HG03175 (cell line): ENCODE measurements around the gene NR3C2.
"Not testable (repeated sequence)": the region's sequence is repeated elsewhere in the genome, so short reads cannot be mapped to it uniquely, and the experiment has no call there.

Experiments used
- ATAC-seq: cut with Tn5 transposase; IDR thresholded peaks from one replicate; pipeline ENCODE4 v1.9.1; 2021; ENCODE audit warnings: mild to moderate bottlenecking, moderate library complexity; ENCODE audit not compliant: unreplicated experiment

The NR3C2 gene

DNA sequence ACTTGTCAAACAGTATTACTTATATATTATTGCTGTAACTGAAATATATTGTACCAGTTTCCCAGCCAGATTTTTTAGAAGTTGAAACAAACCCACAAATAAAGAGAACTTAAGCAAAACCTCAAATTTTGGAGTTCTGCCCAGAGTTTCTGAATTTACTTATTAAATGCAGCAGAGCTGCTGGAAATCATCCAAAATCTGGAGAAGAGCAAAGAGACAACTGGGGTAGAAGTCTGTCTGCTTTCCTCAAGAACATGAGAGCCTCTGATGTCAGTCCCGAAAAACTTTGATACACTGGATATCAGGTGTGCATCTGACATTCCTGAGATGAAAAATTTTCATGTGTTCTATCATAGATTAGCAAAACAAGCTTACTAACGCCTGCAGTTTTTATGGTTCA, 325.9 kb downstream of the NR3C2 start:
- ATAC-seq, result no peak

- no peak for ATAC-seq
Measured at GRCh38 chr4:148114436-148114835, 327.8 kb downstream of the NR3C2 start.

- ATAC-seq, result no peak
Measured at GRCh38 chr4:148112231-148112982, 329.8 kb downstream of the NR3C2 start.

GRCh38 chr4:148110169-148110568, 332.0 kb downstream of the NR3C2 start:
- no peak for ATAC-seq

- ATAC-seq, result no peak
Measured at GRCh38 chr4:148109216-148109615, 333.0 kb downstream of the NR3C2 start.

- ATAC-seq, result no peak
Measured at GRCh38 chr4:148108766-148109165, 333.4 kb downstream of the NR3C2 start.

DNA sequence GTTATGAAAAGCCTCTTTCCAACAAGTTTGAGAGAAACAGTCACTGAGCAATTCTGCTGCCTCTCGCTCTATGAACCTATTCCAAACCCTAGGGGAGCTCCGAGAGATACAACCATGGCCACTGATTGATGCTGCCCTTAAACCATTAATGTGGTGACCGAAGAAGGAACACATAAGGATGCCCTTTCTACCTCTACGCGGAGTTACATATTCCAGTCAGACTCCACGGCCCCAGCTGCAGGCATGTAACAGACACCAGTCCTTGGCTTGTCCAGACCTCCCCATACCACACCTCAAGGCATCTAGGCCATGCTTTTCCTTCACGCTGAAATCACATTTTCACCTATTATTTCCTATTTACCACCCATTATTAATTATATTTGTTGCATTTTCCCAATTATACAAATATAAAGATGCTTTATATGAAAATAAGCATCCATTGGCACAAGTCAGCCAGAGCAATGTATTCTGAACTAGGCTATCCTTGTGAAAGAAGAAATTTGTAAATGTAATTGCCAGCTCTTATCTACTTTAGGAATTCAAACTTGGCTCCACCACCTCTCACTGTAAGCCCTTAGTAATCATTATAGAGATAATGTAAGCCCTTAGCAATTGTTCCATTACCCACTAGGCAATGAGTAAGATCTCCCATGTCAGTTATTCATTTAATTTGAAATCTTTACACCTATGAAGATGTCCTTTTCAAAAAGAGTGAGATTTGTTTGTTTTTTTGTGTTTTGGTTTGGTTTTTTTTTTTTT, 338.4 kb downstream of the NR3C2 start:
- no peak for ATAC-seq

- ATAC-seq, result no peak
Measured at GRCh38 chr4:148101790-148102189, 340.4 kb downstream of the NR3C2 start.

DNA sequence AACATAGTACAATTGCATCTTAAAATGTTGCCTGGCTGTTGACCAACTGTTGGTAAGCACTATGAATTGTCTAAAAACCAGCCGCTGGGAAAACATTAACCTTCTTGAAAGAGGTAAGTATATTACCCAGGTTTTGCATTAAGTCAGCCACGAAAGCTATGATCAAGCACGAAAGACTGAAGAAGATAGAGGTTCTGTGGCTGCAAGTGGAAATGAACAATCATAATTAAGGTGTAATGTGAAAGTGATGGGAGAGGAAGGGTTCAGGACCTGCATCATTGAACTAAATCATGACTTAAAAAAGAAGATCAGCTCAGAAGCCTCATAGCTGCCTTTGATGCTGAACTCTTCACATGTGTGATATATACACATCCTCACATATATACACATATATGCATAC, 341.0 kb downstream of the NR3C2 start:
- no peak for ATAC-seq

GRCh38 chr4:148097801-148098200, 344.4 kb downstream of the NR3C2 start:
- ATAC-seq, result no peak

DNA sequence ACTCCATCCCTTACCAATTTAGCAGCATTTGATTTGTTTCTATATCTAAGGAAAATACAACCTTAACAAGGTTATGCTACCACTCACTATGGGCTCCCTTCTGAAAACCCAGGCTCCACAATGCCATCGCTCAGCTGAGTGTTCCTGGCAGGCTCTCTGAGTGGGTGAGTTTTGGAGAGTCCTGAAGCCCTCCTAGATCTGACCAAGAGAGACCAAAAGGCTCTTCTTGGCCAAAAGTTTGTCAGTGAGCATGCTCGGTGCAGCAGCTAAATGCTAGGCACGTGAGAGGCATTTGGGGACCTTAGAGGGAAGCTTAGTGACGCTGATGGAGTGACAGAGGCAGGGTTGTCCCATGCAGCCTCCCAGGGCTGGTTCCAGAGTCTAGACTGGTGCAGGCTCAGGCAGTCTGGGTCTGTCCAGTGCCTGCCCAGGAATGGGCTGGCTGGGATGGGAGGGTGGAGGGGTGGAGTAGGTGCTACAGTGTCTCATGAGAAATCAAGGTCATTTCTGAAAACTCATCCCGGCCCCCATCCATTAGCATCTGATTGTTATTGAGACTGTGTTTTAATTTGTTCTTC, 346.8 kb downstream of the NR3C2 start:
- ATAC-seq, result no peak

GRCh38 chr4:148094149-148094548, 348.1 kb downstream of the NR3C2 start:
- ATAC-seq, result no peak

DNA sequence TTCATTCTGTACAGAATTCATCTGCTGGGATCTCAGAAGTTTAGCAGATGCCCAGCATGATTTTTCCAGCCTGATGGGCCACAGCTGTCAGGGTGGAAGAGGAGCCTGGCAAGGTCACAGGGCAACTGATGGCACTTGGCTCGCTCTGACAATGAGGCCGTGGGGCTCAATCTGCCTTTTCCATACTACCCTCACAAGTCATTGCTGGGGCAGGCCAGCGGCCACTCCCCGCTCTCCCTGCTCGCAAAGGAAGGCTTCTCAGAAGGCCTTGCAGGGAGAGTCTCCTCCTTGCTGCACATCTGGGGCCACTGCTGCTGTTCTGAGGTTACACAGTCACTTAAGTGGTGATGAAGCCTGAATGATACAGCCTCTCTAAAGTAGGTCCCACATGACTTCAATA, 349.1 kb downstream of the NR3C2 start:
- ATAC-seq, result no peak

- ATAC-seq, result no peak
Measured at GRCh38 chr4:148092316-148093014, 349.7 kb downstream of the NR3C2 start.

DNA sequence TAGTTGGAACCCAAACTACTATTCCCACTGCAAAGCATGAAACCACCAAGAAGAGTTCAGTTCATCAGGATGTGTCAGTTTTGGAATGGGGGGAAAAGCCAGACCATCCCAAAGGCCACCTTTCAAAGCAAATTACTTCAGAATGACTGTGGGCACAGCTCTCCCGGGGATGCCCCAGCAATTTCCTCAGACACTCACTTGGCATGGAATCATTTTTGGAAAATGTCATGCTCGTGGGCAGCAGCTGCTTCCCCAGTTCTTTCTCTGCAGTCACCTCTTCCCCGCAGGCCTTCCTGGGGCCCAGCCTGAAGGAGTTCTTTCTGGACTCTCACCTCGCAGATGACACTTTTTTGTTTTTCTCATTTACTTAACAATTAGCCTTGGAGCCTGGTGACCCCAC, 350.3 kb downstream of the NR3C2 start:
- no peak for ATAC-seq

DNA sequence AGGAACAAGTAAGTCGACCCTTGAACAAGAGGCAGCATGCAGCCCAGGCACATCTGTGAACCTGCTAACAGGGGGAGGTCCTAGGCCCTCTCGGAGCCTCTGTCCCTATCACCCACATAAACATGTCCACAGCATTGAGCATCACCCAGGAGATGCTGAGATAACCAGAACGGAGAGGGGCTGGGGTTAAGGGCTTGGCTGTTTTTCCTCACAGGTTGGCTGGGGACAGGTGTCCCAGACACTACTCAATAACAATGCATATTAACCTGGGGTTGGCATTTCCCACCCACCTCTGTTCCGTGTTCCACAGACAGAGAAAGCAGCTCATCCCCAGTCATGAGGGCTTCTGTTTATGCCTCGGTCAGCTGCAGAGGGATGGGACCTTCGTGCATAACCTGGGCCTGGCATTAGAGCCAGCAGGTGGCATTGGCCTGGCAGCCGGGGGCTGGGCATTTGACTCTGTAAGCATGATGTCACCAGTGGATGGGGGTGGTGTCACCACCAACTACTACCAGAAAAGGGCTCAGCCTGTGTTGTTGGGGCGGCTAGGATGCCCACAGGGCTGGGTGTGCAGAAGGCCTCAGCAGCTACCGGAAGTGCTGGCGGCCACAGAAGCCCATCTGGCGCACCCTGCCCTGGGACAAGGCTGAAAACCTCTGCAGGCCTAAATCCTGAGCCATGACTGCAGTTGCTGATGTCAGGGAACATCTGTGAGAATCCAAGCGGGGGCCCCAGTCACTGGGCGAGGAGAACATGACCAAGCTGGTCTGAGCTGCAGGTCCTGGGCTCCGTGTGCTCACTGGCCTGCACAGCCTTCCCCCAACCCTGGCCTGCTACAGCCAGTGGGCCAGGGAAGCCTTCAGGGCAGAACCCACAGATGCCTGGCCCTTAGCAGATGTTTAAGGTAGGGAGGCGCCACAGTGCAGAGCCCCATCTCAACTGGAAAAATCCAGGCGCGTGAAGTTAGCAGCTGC, 351.4 kb downstream of the NR3C2 start:
- ATAC-seq, result no peak

DNA sequence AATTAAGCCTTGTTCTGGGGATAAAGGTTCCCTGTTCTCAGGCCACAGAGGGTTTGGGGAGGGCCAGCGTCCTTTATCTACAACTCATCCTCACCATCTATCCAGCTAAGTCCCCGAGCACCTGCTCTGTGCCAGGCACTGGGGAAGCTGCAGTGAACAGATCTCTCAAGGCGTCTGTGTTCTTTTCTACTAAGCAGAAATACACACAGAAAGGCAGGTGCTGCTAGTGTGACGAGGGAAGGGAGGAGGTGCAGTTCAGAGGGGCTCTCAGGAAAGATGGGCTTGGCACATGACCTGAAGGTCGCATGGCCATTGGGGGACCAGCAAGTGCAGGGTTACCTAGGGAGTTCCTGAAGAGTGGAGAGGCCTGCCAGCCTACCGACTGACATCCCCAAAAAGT, 352.2 kb downstream of the NR3C2 start:
- no peak for ATAC-seq

- no peak for ATAC-seq
Measured at GRCh38 chr4:148089624-148090023, 352.6 kb downstream of the NR3C2 start.

DNA sequence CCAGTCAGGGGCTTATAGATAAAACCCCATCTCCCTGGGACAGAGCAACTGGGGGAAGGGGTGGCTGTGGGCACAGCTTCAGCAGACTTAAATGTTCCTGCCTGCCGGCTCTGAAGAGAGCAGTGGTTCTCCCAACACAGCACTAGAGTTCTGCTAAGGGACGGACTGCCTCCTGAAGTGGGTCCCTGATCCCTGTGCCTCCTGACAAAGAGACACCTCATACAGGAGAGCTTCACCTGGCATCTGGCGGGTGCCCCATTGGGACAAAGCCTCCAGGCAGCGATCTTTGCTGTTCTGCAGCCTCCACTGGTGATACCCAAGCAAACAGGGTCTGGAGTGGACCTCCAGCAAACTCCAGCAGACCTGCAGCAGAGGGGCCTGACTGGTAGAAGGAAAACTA, 359.1 kb downstream of the NR3C2 start:
- ATAC-seq, result not testable (repeated sequence)

DNA sequence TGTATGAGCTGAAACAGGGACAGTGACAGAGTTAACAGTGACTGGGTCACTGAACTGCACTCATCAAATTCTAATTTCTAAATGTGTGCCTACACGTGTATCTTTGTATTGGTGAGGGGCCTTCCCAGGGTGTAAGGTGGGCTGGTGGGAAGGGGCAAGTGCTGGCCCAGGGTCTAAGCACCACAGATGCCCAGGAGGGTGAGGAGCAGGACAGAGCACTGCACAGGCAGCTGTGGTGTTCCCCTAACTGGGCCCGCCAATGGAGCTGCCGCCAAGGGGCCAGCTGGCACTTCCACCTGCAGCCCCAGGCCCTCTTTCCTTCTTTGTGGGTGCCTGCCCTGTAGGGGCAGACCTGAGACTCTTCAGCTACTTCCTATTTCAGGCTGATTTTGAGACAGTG, 360.5 kb downstream of the NR3C2 start:
- ATAC-seq, result no peak
